Transverse colon (tissue), 4 donors: Measurements from ENCODE around the gene KIAA1958. TPM values are rescaled to one million over a fixed set of nuclear protein-coding genes. Genes with fewer than 3 reads are reported as not detected.

Experiments used
- DNase-seq: peaks from one replicate; pipeline ENCODE4 v3.0.0-alpha.2; 2019
- H3K27ac ChIP-seq, 4 donors: fragments of 200-600 bp; sonication (generic); 2 replicates each; pipeline ENCODE4 v1.5.1; 2016 to 2018; ENCODE audit warnings: inconsistent platforms in 4 of 4
- H3K27me3 ChIP-seq: fragments of 200-600 bp; sonication (generic); 2 replicates; pipeline ENCODE4 v1.5.1; 2017; ENCODE audit warnings: inconsistent platforms
- H3K36me3 ChIP-seq, 4 donors: fragments of 200-600 bp; sonication (generic); 2 replicates each; pipeline ENCODE4 v1.5.1; 2017 to 2019; ENCODE audit warnings: inconsistent platforms in 4 of 4
- H3K4me1 ChIP-seq, 4 donors: fragments of 200-600 bp; sonication (generic); 2 replicates each; pipeline ENCODE4 v1.5.1; 2017 to 2020; ENCODE audit warnings: inconsistent platforms in 4 of 4
- H3K4me3 ChIP-seq, 4 donors: fragments of 200-600 bp; sonication (generic); 1 replicate in 1 of 4; 2 replicates in 3 of 4; pipeline versions ENCODE4 v1.5.1 to v1.6.1; 2017 to 2019; ENCODE audit warnings: inconsistent platforms in 4 of 4
- H3K9me3 ChIP-seq, 2 donors: fragments of 200-600 bp; sonication (generic); 2 replicates each; pipeline ENCODE4 v1.5.1; 2017 to 2019; ENCODE audit warnings: inconsistent platforms in 2 of 2
- EP300 ChIP-seq: sonication (generic); formaldehyde crosslinking; IDR thresholded peaks from one replicate; pipeline ENCODE4 v1.6.1; 2017; ENCODE audit warnings: antibody characterized with exemption, low read depth
- POLR2A ChIP-seq: fragments of 450-650 bp; IDR thresholded peaks from one replicate; pipeline ENCODE4 v1.6.1; 2016; ENCODE audit warnings: antibody characterized with exemption, mild to moderate bottlenecking, moderate library complexity
- POLR2AphosphoS5 ChIP-seq, 3 donors: sonication (generic); formaldehyde crosslinking; IDR thresholded peaks; one replicate each; pipeline ENCODE4 v1.6.1; 2016; ENCODE audit warnings: antibody characterized with exemption in 3 of 3
- WGBS, 2 donors: methylation state at CpG; one replicate each; pipeline ENCODE4 v1.1.5; 2018; ENCODE audit warnings: low coverage in 1 of 2; 5-methylcytosine and 5-hydroxymethylcytosine counted together
- in situ Hi-C, 4 donors: fragments of 200-750 bp; cut with MboI; loops; one replicate each; pipeline versions ENCODE4 v1.15.0 to v1.15.1; 2017; ENCODE audit warnings: low sequenced_read_pairs in 3 of 4, low pct_ligation_motif_present in 1 of 4, low pct_unique_long_range_greater_than_20kb in 1 of 4
- intact Hi-C: fragments of 100-400 bp; cut with DNase I; formaldehyde crosslinking; loops from one replicate; pipeline ENCODE4 v1.15.1; 2023; ENCODE audit warnings: low total_unique reads
- total RNA-seq, 4 donors: library from RNA; depleted of rRNA; stranded (reverse); fragments of >200 nt; gene quantifications; one replicate each; pipeline ENCODE4 v1.1.0, GENCODE V29; 2016
- TF ChIP-seq, protein P1 (sequence below), 5 experiments: fragments of 200-600 bp in 3 of 5; fragments of 450-650 bp in 2 of 5; sonication (generic) in 3 of 5; IDR thresholded peaks; 1 replicate in 2 of 5; 2 replicates in 3 of 5; pipeline ENCODE4 v1.5.1; 2016 to 2017; ENCODE audit warnings: antibody characterized with exemption in 5 of 5, inconsistent platforms in 3 of 5, mild to moderate bottlenecking in 2 of 5, moderate library complexity in 1 of 5

The KIAA1958 gene
- total RNA-seq, 4 donors from 2014 or later: 5.0 to 12.4 (median 9.4) TPM

DNA sequence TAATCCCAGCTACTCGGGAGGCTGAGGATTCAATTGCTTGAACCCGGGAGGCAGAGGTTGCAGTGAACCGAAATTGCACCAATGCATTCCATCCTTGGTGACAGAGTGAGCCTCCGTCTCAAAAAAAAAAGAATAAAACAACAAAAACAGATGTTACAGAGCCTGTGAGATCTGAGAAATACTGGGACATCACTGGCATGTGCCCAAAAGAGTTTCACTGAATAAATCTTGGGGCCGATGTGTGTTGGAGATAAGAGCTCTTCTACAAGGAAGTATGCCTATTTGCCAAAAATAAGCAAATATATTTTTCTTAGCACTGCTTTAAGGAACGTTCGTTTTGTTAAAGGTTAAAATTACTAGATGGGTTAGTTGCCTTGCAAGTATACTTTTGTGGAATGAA lies 55.1 kb downstream of the KIAA1958 start:
- WGBS, 2 donors: 28 to 51% methylated on average over 5 to 7 of the region's 7 CpGs
- no peak for DNase-seq
- Histone ChIP-seq H3K9me3 (no peaks in the 10 kb centered on the region), H3K36me3 (no peaks in the 10 kb centered on the region), H3K27me3 (no peaks in the 10 kb centered on the region), H3K4me1 (peaks cover 0 to 5% (median 0%) of the 10 kb centered on the region in 4 donors), H3K4me3 (no peak overlapping the region), H3K27ac (no peak overlapping the region)
- no peak for TF ChIP-seq POLR2AphosphoS5 (IDR thresholded peaks at IDR 0.05)
- TF ChIP-seq EP300: no peak
- TF ChIP-seq, protein P1, sequence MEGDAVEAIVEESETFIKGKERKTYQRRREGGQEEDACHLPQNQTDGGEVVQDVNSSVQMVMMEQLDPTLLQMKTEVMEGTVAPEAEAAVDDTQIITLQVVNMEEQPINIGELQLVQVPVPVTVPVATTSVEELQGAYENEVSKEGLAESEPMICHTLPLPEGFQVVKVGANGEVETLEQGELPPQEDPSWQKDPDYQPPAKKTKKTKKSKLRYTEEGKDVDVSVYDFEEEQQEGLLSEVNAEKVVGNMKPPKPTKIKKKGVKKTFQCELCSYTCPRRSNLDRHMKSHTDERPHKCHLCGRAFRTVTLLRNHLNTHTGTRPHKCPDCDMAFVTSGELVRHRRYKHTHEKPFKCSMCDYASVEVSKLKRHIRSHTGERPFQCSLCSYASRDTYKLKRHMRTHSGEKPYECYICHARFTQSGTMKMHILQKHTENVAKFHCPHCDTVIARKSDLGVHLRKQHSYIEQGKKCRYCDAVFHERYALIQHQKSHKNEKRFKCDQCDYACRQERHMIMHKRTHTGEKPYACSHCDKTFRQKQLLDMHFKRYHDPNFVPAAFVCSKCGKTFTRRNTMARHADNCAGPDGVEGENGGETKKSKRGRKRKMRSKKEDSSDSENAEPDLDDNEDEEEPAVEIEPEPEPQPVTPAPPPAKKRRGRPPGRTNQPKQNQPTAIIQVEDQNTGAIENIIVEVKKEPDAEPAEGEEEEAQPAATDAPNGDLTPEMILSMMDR (IDR thresholded peaks at IDR 0.05): no peak
- no peak for TF ChIP-seq POLR2A
- in situ Hi-C loops (no loop called here), intact Hi-C loops (no loop called here)

DNA sequence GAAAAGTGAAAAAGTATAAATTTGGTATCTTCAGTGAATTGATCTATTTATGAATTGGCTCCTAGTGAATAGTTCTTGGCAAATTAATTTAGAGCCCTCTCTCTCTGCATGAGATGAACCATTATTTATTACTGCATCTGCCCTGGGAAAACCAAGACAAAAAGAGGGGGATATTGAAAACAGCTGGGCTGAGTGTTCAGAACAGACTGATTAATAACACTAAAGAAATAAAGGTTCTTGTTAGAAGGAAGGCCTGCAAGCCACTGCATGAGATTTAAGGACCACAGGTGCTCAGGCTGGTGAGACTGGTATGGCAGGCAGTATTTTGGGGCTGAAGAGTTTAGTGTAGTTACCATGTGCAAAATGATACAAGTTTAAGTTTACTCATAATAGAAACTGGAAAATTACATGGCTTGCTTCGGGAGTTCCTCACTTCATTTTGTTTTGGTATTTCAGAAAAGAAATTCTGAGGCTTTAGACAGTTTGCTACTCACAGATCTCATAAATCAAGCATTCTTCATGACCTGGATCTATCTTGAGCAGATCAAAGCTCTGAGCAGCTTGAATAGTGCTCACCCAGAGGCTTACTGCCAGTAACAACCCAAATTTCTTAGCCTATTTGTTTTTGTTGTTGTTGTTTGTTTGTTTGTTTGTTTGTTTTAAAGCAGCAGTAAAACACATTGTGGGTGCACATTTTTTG lies 56.1 kb downstream of the KIAA1958 start:
- DNase-seq: no peak
- 83 to 96% methylated on average over 1 of the region's 1 CpG for WGBS, 2 donors
- Histone ChIP-seq H3K36me3 (no peaks in the 10 kb centered on the region), H3K27ac (no peak overlapping the region), H3K4me3 (no peak overlapping the region), H3K4me1 (peaks cover 0 to 5% (median 0%) of the 10 kb centered on the region in 4 donors), H3K27me3 (no peaks in the 10 kb centered on the region), H3K9me3 (no peaks in the 10 kb centered on the region)
- TF ChIP-seq EP300 (no peak), POLR2A (no peak), POLR2AphosphoS5 (IDR thresholded peaks at IDR 0.05) (no peak)
- TF ChIP-seq, protein P1 (IDR thresholded peaks at IDR 0.05): no peak
- in situ Hi-C loops (no loop called here), intact Hi-C loops (no loop called here)

DNA sequence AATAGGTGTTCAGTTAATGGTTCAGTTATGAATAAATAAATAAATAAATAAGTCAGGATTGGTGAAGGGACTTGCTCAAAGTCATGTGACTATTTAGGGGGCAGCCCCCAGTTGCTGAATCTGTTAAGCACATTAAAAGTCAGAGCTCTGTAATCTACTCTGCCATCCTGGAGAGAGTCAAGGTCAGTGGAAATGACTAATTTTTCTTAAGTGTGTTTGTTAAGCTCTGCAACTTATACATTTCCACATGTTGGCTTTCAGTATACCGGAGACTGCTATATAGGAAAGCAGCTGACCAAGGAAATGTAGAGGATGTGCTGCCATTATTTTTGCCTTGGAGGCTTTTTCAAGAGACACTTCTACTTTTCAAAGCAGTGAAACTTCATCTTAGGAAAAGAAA lies 57.9 kb downstream of the KIAA1958 start:
- TF ChIP-seq POLR2A: no peak
- no peak for TF ChIP-seq EP300
- TF ChIP-seq POLR2AphosphoS5 (IDR thresholded peaks at IDR 0.05): no peak
- Histone ChIP-seq H3K4me1 (peaks cover 0 to 5% (median 0%) of the 10 kb centered on the region in 4 donors), H3K4me3 (no peak overlapping the region), H3K36me3 (no peaks in the 10 kb centered on the region), H3K27ac (no peak overlapping the region), H3K9me3 (no peaks in the 10 kb centered on the region), H3K27me3 (no peaks in the 10 kb centered on the region)
- in situ Hi-C loops: no loop called here
- 86 to 100% methylated on average over 1 of the region's 1 CpG for WGBS, 2 donors
- DNase-seq: no peak
- intact Hi-C loops: no loop called here

DNA sequence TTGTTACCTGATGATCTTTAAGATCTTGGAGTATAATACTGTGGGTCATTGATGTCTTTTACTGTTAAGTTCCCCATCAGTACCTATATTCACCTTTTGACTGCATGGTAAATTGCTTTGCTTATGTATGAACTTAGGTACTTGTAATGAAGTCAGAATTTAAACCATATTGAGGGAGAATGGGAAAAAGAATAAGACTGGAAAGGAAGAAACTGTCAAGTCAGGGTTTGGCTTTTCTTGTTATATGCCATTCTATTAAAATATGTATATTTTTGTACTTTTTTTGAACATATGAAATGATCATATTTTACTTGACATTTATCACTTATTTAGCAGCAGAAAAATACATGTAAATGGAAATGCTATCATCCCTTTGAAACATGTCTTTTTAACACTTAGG lies 58.6 kb downstream of the KIAA1958 start:
- H3K9me3 ChIP-seq: no peaks in the 10 kb centered on the region
- no peaks in the 10 kb centered on the region for H3K36me3 ChIP-seq
- H3K27ac ChIP-seq: no peak overlapping the region
- in situ Hi-C loops (no loop called here), intact Hi-C loops (no loop called here)
- no peak overlapping the region for H3K4me3 ChIP-seq
- DNase-seq: no peak
- no peak for TF ChIP-seq POLR2A
- TF ChIP-seq, protein P1 (IDR thresholded peaks at IDR 0.05): no peak
- TF ChIP-seq EP300: no peak
- H3K4me1 ChIP-seq: peaks cover 0 to 5% (median 0%) of the 10 kb centered on the region in 4 donors
- H3K27me3 ChIP-seq: no peaks in the 10 kb centered on the region
